PC-9 (cell line): ENCODE results near the gene UMAD1.

Experiments
- CTCF ChIP-seq: fragments of 200-600 bp; sonication (generic); conservative IDR thresholded peaks from 2 replicates; pipeline ENCODE4 v1.6.1; 2017; ENCODE audit warnings: mixed run types, antibody characterized with exemption, mild to moderate bottlenecking, moderate library complexity
- EZH2 ChIP-seq: fragments of 200-600 bp; sonication (generic); IDR thresholded peaks from 2 replicates; pipeline ENCODE4 v1.8.0; 2017; ENCODE audit warnings: antibody characterized with exemption, low read depth

- TF ChIP-seq CTCF (no peak), EZH2 (no peak)
Measured at GRCh38 chr7:7902845-7903244, 262.3 kb downstream of the UMAD1 start.
